ENCODE results near the gene BAIAP2L1.

BAIAP2L1 gene

GRCh38 chr7:98358706-98359105, 42.2 kb downstream of the BAIAP2L1 start:
- DNase-seq (ENCODE audit: low spot score): no peak

GRCh38 chr7:98357751-98358161, 43.1 kb downstream of the BAIAP2L1 start:
- DNase-seq (ENCODE audit: low spot score): no peak

GRCh38 chr7:98355250-98355538, 45.7 kb downstream of the BAIAP2L1 start:
- no peak for DNase-seq (ENCODE audit: low spot score)

GRCh38 chr7:98354511-98355249, 46.2 kb downstream of the BAIAP2L1 start:
- peak; percentile 99 for DNase-seq (ENCODE audit: low spot score)

GRCh38 chr7:98354052-98354451, 46.8 kb downstream of the BAIAP2L1 start:
- peak; percentile 16 for DNase-seq (ENCODE audit: low spot score)

GRCh38 chr7:98352621-98353020, 48.3 kb downstream of the BAIAP2L1 start:
- peak; percentile 89 for DNase-seq (ENCODE audit: low spot score)

GRCh38 chr7:98351136-98351535, 49.8 kb downstream of the BAIAP2L1 start:
- no peak for DNase-seq (ENCODE audit: low spot score)

GRCh38 chr7:98348726-98349474, 52.0 kb downstream of the BAIAP2L1 start:
- DNase-seq (ENCODE audit: low spot score): peak; percentile 60

GRCh38 chr7:98346515-98347069, 54.3 kb downstream of the BAIAP2L1 start:
- DNase-seq (ENCODE audit: low spot score): no peak

GRCh38 chr7:98341106-98341505, 59.8 kb downstream of the BAIAP2L1 start:
- DNase-seq (ENCODE audit: low spot score): no peak

GRCh38 chr7:98339043-98339442, 61.8 kb downstream of the BAIAP2L1 start:
- no peak for DNase-seq (ENCODE audit: low spot score)

GRCh38 chr7:98338441-98338840, 62.4 kb downstream of the BAIAP2L1 start:
- no peak for DNase-seq (ENCODE audit: low spot score)

- no peak for DNase-seq (ENCODE audit: low spot score)
Observed at GRCh38 chr7:98335411-98335977, 65.4 kb downstream of the BAIAP2L1 start.

- DNase-seq (ENCODE audit: low spot score): no peak
Observed at GRCh38 chr7:98334081-98334480, 66.8 kb downstream of the BAIAP2L1 start.

GRCh38 chr7:98330926-98331529, 69.9 kb downstream of the BAIAP2L1 start:
- no peak for DNase-seq (ENCODE audit: low spot score)

GRCh38 chr7:98329791-98330373, 71.0 kb downstream of the BAIAP2L1 start:
- no peak for DNase-seq (ENCODE audit: low spot score)

GRCh38 chr7:98329100-98329790, 71.6 kb downstream of the BAIAP2L1 start:
- no peak for DNase-seq (ENCODE audit: low spot score)

- no peak for DNase-seq (ENCODE audit: low spot score)
Observed at GRCh38 chr7:98324782-98325181, 76.1 kb downstream of the BAIAP2L1 start.

GRCh38 chr7:98323597-98324322, 77.1 kb downstream of the BAIAP2L1 start:
- DNase-seq (ENCODE audit: low spot score): no peak

GRCh38 chr7:98322331-98323270, 78.3 kb downstream of the BAIAP2L1 start:
- no peak for DNase-seq (ENCODE audit: low spot score)

All from LoVo (cell line).